T-helper 1 cell treated with Interleukin-12 subunit alpha and Interleukin-12 subunit beta and Interleukin-4 antibody, amounts not matched to agents 30 ng/mL and 1 ng/mL, for 36 hours (primary cell): ENCODE measurements around the gene STOML3. TPM values are rescaled to one million over a fixed set of nuclear protein-coding genes. Genes with fewer than 3 reads are reported as not detected.
"Not testable (repeated sequence)": the region's sequence is repeated elsewhere in the genome, so short reads cannot be mapped to it uniquely, and the experiment has no call there.

Source experiments
- intact Hi-C: fragments of 100-400 bp; cut with micrococcal nuclease; formaldehyde crosslinking; loops from one replicate; pipeline ENCODE4 v1.15.1; 2024
- total RNA-seq: library from RNA; stranded (reverse); gene quantifications from 2 replicates; pipeline ENCODE4 v1.2.3, GENCODE V29; 2022

The STOML3 gene
- total RNA-seq, result not detected in 2 replicates

- intact Hi-C loops, result no loop called here
Observed at GRCh38 chr13:38990693-38991092, at the start of gene STOML3. Gene STOML3 (minus strand): TSS chr13:38990831. CDS start chr13:38990721, 110 bp downstream.

- intact Hi-C loops, result no loop called here
Observed at GRCh38 chr13:39040206-39040605, 49.6 kb upstream of the STOML3 start.

- intact Hi-C loops, result loop anchor here (5.0 to 10.0 kb wide), 11 partner anchors 223 to 1943 kb away; partner anchors contain the start of gene FOXO1
Observed at GRCh38 chr13:39039041-39039440, 48.4 kb upstream of the STOML3 start.

GRCh38 chr13:39038569-39039030 is 48.0 kb upstream of the STOML3 start:
- intact Hi-C loops, result loop anchor here (1.0 to 10.0 kb wide), 17 partner anchors 13 to 1979 kb away; partner anchors contain the start of genes COG6, FOXO1, SUPT20H and UFM1

- intact Hi-C loops, result loop anchor here (1.0 to 10.0 kb wide), 19 partner anchors 13 to 1979 kb away; partner anchors contain the start of genes COG6, FOXO1, LHFPL6 and MRPS31
Observed at GRCh38 chr13:39037880-39038568, 47.4 kb upstream of the STOML3 start, which contains the start of the genes NHLRC3 and PROSER1. Gene NHLRC3 (plus strand): TSS chr13:39038456. CDS start chr13:39038640, 184 bp downstream. Gene PROSER1 (minus strand): TSS chr13:39038089. CDS start chr13:39037242, 847 bp downstream.

- intact Hi-C loops, result loop anchor here (1.0 to 10.0 kb wide), 13 partner anchors 225 to 1945 kb away; partner anchors contain the start of genes FOXO1, LHFPL6 and MRPS31
Observed at GRCh38 chr13:39037410-39037879, 46.8 kb upstream of the STOML3 start.

- intact Hi-C loops, result loop anchor here (2.0 to 10.0 kb wide), 12 partner anchors 226 to 1946 kb away; partner anchors contain the start of genes FOXO1 and LHFPL6
Observed at GRCh38 chr13:39036212-39036611, 45.6 kb upstream of the STOML3 start.

GRCh38 chr13:39035799-39036198 is 45.2 kb upstream of the STOML3 start:
- intact Hi-C loops, result loop anchor here (2.0 to 10.0 kb wide), 12 partner anchors 227 to 1947 kb away; partner anchors contain the start of genes FOXO1 and LHFPL6

GRCh38 chr13:39035204-39035603 is 44.6 kb upstream of the STOML3 start:
- intact Hi-C loops, result loop anchor here (5.0 to 10.0 kb wide), 11 partner anchors 227 to 1947 kb away; partner anchors contain the start of gene FOXO1

GRCh38 chr13:39034085-39034484 is 43.5 kb upstream of the STOML3 start:
- intact Hi-C loops, result loop anchor here (10.0 kb wide), 4 partner anchors 921 to 1281 kb away; no protein-coding TSS in a partner anchor

GRCh38 chr13:39032150-39032549 is 41.5 kb upstream of the STOML3 start:
- intact Hi-C loops, result loop anchor here (10.0 kb wide), 4 partner anchors 923 to 1283 kb away; no protein-coding TSS in a partner anchor

GRCh38 chr13:39025433-39025839 is 34.8 kb upstream of the STOML3 start:
- intact Hi-C loops, result no loop called here

- intact Hi-C loops, result no loop called here
Observed at GRCh38 chr13:39023761-39024160, 33.1 kb upstream of the STOML3 start.

GRCh38 chr13:39023316-39023715 is 32.7 kb upstream of the STOML3 start:
- intact Hi-C loops, result no loop called here

GRCh38 chr13:39020853-39021462 is 30.3 kb upstream of the STOML3 start:
- intact Hi-C loops, result no loop called here

- intact Hi-C loops, result loop anchor here (1.0 to 5.0 kb wide), 2 partner anchors 22 to 669 kb away; partner anchors contain the start of genes NHLRC3, PROSER1 and UFM1
Observed at GRCh38 chr13:39016787-39017186, 26.2 kb upstream of the STOML3 start.

- intact Hi-C loops, result loop anchor here (1.0 to 5.0 kb wide), 2 partner anchors 22 to 669 kb away; partner anchors contain the start of genes NHLRC3, PROSER1 and UFM1
Observed at GRCh38 chr13:39016087-39016486, 25.5 kb upstream of the STOML3 start.

- intact Hi-C loops, result no loop called here
Observed at GRCh38 chr13:39013462-39013861, 22.8 kb upstream of the STOML3 start.

GRCh38 chr13:39012608-39013007 is 22.0 kb upstream of the STOML3 start:
- intact Hi-C loops, result no loop called here

- intact Hi-C loops, result not testable (repeated sequence)
Observed at GRCh38 chr13:39006371-39007111, 15.9 kb upstream of the STOML3 start.
